Measurements from ENCODE around the gene MEIOB.

The MEIOB gene

DNA sequence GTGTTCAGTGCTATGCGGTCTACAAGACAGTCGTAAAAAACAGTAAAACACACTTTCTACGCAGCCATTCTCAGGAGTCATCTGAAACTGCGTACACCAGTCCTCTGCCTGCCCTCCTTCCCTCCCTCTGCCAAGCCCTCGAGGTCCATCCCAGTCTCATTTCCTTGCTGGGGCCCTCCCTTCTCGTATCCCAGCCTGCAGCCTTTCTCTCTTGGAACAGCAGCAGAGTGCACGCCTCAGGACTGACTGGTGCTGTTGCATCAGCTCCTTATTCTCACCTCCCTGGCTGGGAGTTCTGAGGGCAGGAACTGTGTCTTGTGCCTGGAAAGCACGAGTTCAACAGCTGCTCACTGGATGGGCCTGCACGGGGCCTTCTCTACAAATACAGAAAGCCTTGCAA is 32.4 kb downstream of the MEIOB start (continued):
- TF ChIP-seq ZFP37 (tag by site-specific recombination; IDR thresholded peaks at IDR 0.05) (no peak), ZNF354C (tag by site-specific recombination; IDR thresholded peaks at IDR 0.05; ENCODE audit: borderline replicate concordance, low read depth) (no peak), SCRT2 (tag by site-specific recombination; IDR thresholded peaks at IDR 0.05) (peak; percentile 89), ZNF202 (tag by site-specific recombination; IDR thresholded peaks at IDR 0.05; ENCODE audit: borderline replicate concordance) (no peak), ZNF660 (tag by site-specific recombination; IDR thresholded peaks at IDR 0.05) (peak; percentile 91), ZNF558 (tag by site-specific recombination; IDR thresholded peaks at IDR 0.05) (no peak), ZSCAN16 (tag by site-specific recombination; IDR thresholded peaks at IDR 0.05) (no peak), ZNF211 (tag by site-specific recombination; IDR thresholded peaks at IDR 0.05; ENCODE audit: low read depth) (no peak), ZFP41 (tag by site-specific recombination; IDR thresholded peaks at IDR 0.05; ENCODE audit: borderline replicate concordance) (no peak), ZFHX2 (tag by site-specific recombination; conservative IDR thresholded peaks at IDR 0.05) (no peak), ZNF561 (tag by site-specific recombination; IDR thresholded peaks at IDR 0.05; ENCODE audit: borderline replicate concordance) (peak; percentile 87; the same call in 1 of the 2 replicates), SP3 (tag by site-specific recombination; IDR thresholded peaks at IDR 0.05) (peak; percentile 45; the same call in 1 of the 2 replicates), GFI1B (tag by site-specific recombination; IDR thresholded peaks at IDR 0.05) (no peak), ZNF629 (tag by site-specific recombination; IDR thresholded peaks at IDR 0.05) (no peak), BCL11A (tag by site-specific recombination; IDR thresholded peaks at IDR 0.05; ENCODE audit: low read depth) (no peak), GLIS1 (tag by site-specific recombination; IDR thresholded peaks at IDR 0.05) (no peak), ZNF426 (tag by site-specific recombination; IDR thresholded peaks at IDR 0.05) (no peak), ZBTB17 (tag by site-specific recombination; IDR thresholded peaks at IDR 0.05) (peak; percentile 99), ZFP69B (tag by site-specific recombination; IDR thresholded peaks at IDR 0.05) (peak; percentile 84)
- TF ChIP-seq, protein P1, sequence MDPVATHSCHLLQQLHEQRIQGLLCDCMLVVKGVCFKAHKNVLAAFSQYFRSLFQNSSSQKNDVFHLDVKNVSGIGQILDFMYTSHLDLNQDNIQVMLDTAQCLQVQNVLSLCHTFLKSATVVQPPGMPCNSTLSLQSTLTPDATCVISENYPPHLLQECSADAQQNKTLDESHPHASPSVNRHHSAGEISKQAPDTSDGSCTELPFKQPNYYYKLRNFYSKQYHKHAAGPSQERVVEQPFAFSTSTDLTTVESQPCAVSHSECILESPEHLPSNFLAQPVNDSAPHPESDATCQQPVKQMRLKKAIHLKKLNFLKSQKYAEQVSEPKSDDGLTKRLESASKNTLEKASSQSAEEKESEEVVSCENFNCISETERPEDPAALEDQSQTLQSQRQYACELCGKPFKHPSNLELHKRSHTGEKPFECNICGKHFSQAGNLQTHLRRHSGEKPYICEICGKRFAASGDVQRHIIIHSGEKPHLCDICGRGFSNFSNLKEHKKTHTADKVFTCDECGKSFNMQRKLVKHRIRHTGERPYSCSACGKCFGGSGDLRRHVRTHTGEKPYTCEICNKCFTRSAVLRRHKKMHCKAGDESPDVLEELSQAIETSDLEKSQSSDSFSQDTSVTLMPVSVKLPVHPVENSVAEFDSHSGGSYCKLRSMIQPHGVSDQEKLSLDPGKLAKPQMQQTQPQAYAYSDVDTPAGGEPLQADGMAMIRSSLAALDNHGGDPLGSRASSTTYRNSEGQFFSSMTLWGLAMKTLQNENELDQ (tag by site-specific recombination; IDR thresholded peaks at IDR 0.05; ENCODE audit: low read depth), result no peak
- TF ChIP-seq, protein P2, sequence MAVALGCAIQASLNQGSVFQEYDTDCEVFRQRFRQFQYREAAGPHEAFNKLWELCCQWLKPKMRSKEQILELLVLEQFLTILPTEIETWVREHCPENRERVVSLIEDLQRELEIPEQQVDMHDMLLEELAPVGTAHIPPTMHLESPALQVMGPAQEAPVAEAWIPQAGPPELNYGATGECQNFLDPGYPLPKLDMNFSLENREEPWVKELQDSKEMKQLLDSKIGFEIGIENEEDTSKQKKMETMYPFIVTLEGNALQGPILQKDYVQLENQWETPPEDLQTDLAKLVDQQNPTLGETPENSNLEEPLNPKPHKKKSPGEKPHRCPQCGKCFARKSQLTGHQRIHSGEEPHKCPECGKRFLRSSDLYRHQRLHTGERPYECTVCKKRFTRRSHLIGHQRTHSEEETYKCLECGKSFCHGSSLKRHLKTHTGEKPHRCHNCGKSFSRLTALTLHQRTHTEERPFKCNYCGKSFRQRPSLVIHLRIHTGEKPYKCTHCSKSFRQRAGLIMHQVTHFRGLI (tag by site-specific recombination; IDR thresholded peaks at IDR 0.05), result no peak
- TF ChIP-seq, protein P3, sequence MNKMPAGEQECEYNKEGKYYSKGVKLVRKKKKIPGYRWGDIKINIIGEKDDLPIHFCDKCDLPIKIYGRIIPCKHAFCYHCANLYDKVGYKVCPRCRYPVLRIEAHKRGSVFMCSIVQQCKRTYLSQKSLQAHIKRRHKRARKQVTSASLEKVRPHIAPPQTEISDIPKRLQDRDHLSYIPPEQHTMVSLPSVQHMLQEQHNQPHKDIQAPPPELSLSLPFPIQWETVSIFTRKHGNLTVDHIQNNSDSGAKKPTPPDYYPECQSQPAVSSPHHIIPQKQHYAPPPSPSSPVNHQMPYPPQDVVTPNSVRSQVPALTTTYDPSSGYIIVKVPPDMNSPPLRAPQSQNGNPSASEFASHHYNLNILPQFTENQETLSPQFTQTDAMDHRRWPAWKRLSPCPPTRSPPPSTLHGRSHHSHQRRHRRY (tag by site-specific recombination; IDR thresholded peaks at IDR 0.05), result no peak
- TF ChIP-seq, protein P4, sequence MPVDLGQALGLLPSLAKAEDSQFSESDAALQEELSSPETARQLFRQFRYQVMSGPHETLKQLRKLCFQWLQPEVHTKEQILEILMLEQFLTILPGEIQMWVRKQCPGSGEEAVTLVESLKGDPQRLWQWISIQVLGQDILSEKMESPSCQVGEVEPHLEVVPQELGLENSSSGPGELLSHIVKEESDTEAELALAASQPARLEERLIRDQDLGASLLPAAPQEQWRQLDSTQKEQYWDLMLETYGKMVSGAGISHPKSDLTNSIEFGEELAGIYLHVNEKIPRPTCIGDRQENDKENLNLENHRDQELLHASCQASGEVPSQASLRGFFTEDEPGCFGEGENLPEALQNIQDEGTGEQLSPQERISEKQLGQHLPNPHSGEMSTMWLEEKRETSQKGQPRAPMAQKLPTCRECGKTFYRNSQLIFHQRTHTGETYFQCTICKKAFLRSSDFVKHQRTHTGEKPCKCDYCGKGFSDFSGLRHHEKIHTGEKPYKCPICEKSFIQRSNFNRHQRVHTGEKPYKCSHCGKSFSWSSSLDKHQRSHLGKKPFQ (tag by site-specific recombination; IDR thresholded peaks at IDR 0.05), result peak; percentile 82
- TF ChIP-seq, protein P5, sequence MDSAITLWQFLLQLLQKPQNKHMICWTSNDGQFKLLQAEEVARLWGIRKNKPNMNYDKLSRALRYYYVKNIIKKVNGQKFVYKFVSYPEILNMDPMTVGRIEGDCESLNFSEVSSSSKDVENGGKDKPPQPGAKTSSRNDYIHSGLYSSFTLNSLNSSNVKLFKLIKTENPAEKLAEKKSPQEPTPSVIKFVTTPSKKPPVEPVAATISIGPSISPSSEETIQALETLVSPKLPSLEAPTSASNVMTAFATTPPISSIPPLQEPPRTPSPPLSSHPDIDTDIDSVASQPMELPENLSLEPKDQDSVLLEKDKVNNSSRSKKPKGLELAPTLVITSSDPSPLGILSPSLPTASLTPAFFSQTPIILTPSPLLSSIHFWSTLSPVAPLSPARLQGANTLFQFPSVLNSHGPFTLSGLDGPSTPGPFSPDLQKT (IDR thresholded peaks at IDR 0.05; ENCODE audit: borderline replicate concordance, low read depth, low read length), result no peak
- TF ChIP-seq, protein P6, sequence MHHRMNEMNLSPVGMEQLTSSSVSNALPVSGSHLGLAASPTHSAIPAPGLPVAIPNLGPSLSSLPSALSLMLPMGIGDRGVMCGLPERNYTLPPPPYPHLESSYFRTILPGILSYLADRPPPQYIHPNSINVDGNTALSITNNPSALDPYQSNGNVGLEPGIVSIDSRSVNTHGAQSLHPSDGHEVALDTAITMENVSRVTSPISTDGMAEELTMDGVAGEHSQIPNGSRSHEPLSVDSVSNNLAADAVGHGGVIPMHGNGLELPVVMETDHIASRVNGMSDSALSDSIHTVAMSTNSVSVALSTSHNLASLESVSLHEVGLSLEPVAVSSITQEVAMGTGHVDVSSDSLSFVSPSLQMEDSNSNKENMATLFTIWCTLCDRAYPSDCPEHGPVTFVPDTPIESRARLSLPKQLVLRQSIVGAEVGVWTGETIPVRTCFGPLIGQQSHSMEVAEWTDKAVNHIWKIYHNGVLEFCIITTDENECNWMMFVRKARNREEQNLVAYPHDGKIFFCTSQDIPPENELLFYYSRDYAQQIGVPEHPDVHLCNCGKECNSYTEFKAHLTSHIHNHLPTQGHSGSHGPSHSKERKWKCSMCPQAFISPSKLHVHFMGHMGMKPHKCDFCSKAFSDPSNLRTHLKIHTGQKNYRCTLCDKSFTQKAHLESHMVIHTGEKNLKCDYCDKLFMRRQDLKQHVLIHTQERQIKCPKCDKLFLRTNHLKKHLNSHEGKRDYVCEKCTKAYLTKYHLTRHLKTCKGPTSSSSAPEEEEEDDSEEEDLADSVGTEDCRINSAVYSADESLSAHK (tag by site-specific recombination; IDR thresholded peaks at IDR 0.05), result 0 out of 2 replicates have a peak, but pooled peaks have one; percentile 3
- TF ChIP-seq, protein P7, sequence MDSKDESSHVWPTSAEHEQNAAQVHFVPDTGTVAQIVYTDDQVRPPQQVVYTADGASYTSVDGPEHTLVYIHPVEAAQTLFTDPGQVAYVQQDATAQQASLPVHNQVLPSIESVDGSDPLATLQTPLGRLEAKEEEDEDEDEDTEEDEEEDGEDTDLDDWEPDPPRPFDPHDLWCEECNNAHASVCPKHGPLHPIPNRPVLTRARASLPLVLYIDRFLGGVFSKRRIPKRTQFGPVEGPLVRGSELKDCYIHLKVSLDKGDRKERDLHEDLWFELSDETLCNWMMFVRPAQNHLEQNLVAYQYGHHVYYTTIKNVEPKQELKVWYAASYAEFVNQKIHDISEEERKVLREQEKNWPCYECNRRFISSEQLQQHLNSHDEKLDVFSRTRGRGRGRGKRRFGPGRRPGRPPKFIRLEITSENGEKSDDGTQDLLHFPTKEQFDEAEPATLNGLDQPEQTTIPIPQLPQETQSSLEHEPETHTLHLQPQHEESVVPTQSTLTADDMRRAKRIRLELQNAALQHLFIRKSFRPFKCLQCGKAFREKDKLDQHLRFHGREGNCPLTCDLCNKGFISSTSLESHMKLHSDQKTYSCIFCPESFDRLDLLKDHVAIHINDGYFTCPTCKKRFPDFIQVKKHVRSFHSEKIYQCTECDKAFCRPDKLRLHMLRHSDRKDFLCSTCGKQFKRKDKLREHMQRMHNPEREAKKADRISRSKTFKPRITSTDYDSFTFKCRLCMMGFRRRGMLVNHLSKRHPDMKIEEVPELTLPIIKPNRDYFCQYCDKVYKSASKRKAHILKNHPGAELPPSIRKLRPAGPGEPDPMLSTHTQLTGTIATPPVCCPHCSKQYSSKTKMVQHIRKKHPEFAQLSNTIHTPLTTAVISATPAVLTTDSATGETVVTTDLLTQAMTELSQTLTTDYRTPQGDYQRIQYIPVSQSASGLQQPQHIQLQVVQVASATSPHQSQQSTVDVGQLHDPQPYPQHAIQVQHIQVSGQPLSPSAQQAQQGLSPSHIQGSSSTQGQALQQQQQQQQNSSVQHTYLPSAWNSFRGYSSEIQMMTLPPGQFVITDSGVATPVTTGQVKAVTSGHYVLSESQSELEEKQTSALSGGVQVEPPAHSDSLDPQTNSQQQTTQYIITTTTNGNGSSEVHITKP (tag by site-specific recombination; IDR thresholded peaks at IDR 0.05), result peak; percentile 44; the same call in 1 of the 2 replicates
